GM12878 (cell line): ENCODE data around the gene MPRIP. TPM values are rescaled to one million over a fixed set of nuclear protein-coding genes. Genes with fewer than 3 reads are reported as not detected.
A peak's percentile ranks its signal among the peaks of the same experiment; 100 is the strongest.

Experiments
- ATAC-seq: fragments of 200-7000 bp; cut with Tn5 transposase; 3 replicates; pipeline ENCODE4 v1.9.1; 2020; ENCODE audit warnings: mild to moderate bottlenecking, moderate library complexity
- BruUV-seq: library from RNA; stranded (reverse); fragments of 400-500 nt; replicated peaks from 2 replicates; lab custom pipeline; 2021; lab: Mats Ljungman, UMichigan
- CTCF ChIA-PET: fragments of 300-600 bp; sonication (Branson Sonifier 250); formaldehyde crosslinking; extraction: SDS; loops from one replicate; lab custom pipeline; 2021; ENCODE audit warnings: inconsistent platforms; lab: Yijun Ruan, JAX
- POLR2A ChIA-PET: fragments of 350-600 bp; formaldehyde crosslinking; extraction: SDS; loops from one replicate; lab custom pipeline; 2021; ENCODE audit warnings: inconsistent platforms; lab: Charles Lee
- RAD21 ChIA-PET: fragments of 300-600 bp; sonication (Branson Sonifier 250); formaldehyde crosslinking; loops from one replicate; lab custom pipeline; 2023; ENCODE audit warnings: antibody characterized with exemption; ENCODE audit not compliant: unreplicated experiment; lab: Charles Lee
- SMC1A ChIA-PET: fragments of 300-600 bp; sonication (Branson Sonifier 250); formaldehyde crosslinking; loops from one replicate; lab custom pipeline; 2023; ENCODE audit not compliant: unreplicated experiment, uncharacterized antibody; lab: Charles Lee
- DNase-seq: peaks from one replicate; pipeline ENCODE4 v3.0.0-alpha.2; 2011; ENCODE audit warnings: low read depth, low spot score
- FAIRE-seq: peaks from 3 replicates; lab custom pipeline; 2011; peaks lifted over from hg19 to GRCh38; lab: Jason Lieb, UNC
- H2AFZ ChIP-seq: 2 replicates; pipeline ENCODE4 v1.6.0; 2011; ENCODE audit warnings: low read depth, low read length, control low read depth; ENCODE audit not compliant: control insufficient read depth
- H3K27ac ChIP-seq: 2 replicates; pipeline ENCODE4 v1.5.1; 2011; ENCODE audit warnings: control low read depth; ENCODE audit not compliant: control insufficient read depth, insufficient read depth
- H3K27me3 ChIP-seq, 2 experiments: replicated peaks in 1 of 2; 2 replicates each; pipeline versions ENCODE4 v1.6.0 to v1.6.1; 2011; ENCODE audit warnings: low read length in 1 of 2; ENCODE audit not compliant: control insufficient read depth in 2 of 2, insufficient read depth in 2 of 2
- H3K36me3 ChIP-seq, 2 experiments: 2 replicates each; pipeline ENCODE4 v1.5.1; 2011; ENCODE audit warnings: low read length in 1 of 2; ENCODE audit not compliant: control insufficient read depth in 2 of 2, insufficient read depth in 2 of 2
- H3K4me1 ChIP-seq: 2 replicates; pipeline ENCODE4 v1.6.1; 2011; ENCODE audit warnings: mild to moderate bottlenecking, low read length, moderate library complexity, mixed read lengths; ENCODE audit not compliant: control insufficient read depth, insufficient read depth
- H3K4me2 ChIP-seq: 2 replicates; pipeline ENCODE4 v1.6.0; 2011; ENCODE audit warnings: control low read depth; ENCODE audit not compliant: control insufficient read depth, insufficient read depth
- H3K4me3 ChIP-seq: fragments of 200-600 bp; sonication (generic); 2 replicates; pipeline ENCODE4 v1.5.1; 2016
- H3K79me2 ChIP-seq: 2 replicates; pipeline ENCODE4 v1.6.0; 2011; ENCODE audit warnings: low read length; ENCODE audit not compliant: control insufficient read depth, insufficient read depth
- H3K9ac ChIP-seq: 2 replicates; pipeline ENCODE4 v1.8.0; 2011; ENCODE audit warnings: low read length, control low read depth, mixed read lengths; ENCODE audit not compliant: control insufficient read depth, insufficient read depth
- H3K9me3 ChIP-seq: replicated peaks from 3 replicates; pipeline ENCODE4 v1.5.1; 2011; ENCODE audit warnings: mild to moderate bottlenecking, low read length; ENCODE audit not compliant: control insufficient read depth, insufficient read depth
- H4K20me1 ChIP-seq: 2 replicates; pipeline ENCODE4 v1.6.0; 2011; ENCODE audit not compliant: control insufficient read depth, insufficient read depth
- BMI1 ChIP-seq: fragments of 450-650 bp; IDR thresholded peaks from 2 replicates; pipeline ENCODE4 v1.6.1; 2016; ENCODE audit warnings: mild to moderate bottlenecking, moderate library complexity, borderline replicate concordance
- CBX5 ChIP-seq: sonication (generic); IDR thresholded peaks from 2 replicates; pipeline ENCODE4 v1.6.1; 2016; ENCODE audit warnings: low read depth, moderate library complexity, mild to moderate bottlenecking, inconsistent platforms
- CEBPB ChIP-seq, 2 experiments: fragments of 150-350 bp in 1 of 2; IDR thresholded peaks; 2 replicates each; pipeline ENCODE4 v1.6.1; 2012 to 2014; ENCODE audit warnings: low read depth in 2 of 2, low read length in 2 of 2, borderline replicate concordance in 1 of 2, inconsistent platforms in 1 of 2
- RBBP5 ChIP-seq: fragments of 200-600 bp; sonication (generic); conservative IDR thresholded peaks from 2 replicates; pipeline ENCODE4 v1.6.1; 2016
- SMAD1 ChIP-seq: fragments of 450-650 bp; IDR thresholded peaks from 2 replicates; pipeline ENCODE4 v1.6.1; 2018; ENCODE audit warnings: mild to moderate bottlenecking, low read depth; ENCODE audit not compliant: partially characterized antibody
- ZNF207 ChIP-seq: fragments of 450-650 bp; IDR thresholded peaks from 2 replicates; pipeline ENCODE4 v1.6.1; 2014; ENCODE audit warnings: antibody characterized with exemption, mild to moderate bottlenecking, borderline replicate concordance
- WGBS: methylation state at CpG from one replicate; pipeline ENCODE4 v1.1.6; 2016; ENCODE audit warnings: low lambda C conversion rate; ENCODE audit not compliant: insufficient replicate concordance, insufficient coverage; ENCODE audit errors: missing lambda C conversion rate; 5-methylcytosine and 5-hydroxymethylcytosine counted together
- in situ Hi-C: fragments of 300-500 bp; cut with MboI; formaldehyde crosslinking; loops from 9 replicates; pipeline ENCODE4 v1.14.3; 2018; ENCODE audit warnings: mixed read lengths
- intact Hi-C: fragments of 100-400 bp; cut with micrococcal nuclease; formaldehyde crosslinking; loops from one replicate; pipeline ENCODE4 v1.14.2; 2022; ENCODE audit not compliant: unreplicated experiment
- polyA plus RNA-seq, 11 experiments: library from polyadenylated mRNA; depleted of rRNA in 4 of 11; unstranded in 6 of 11; stranded (reverse) in 5 of 11; fragments of >200 nt; fragmentation: Nextera tagmentation in 4 of 11; fragmentation: Illumina TruSeq in 1 of 11; extraction: Ambion mirVana in 4 of 11; extraction: Trizol in 1 of 11; gene quantifications; 1 replicate in 1 of 11; 2 replicates in 10 of 11; pipeline versions ENCODE4 v1.2.1 to v1.2.3, GENCODE V29; 2011 to 2016; ENCODE audit warnings: inconsistent platforms in 2 of 11, missing spikeins in 2 of 11, low read depth in 1 of 11
- total RNA-seq, 4 experiments: library from RNA; depleted of rRNA in 3 of 4; stranded (reverse); fragments of >200 nt in 3 of 4; fragmentation: Illumina TruSeq in 1 of 4; extraction: Trizol in 1 of 4; gene quantifications; 2 replicates each; pipeline versions ENCODE4 v1.2.1 to v1.2.3, GENCODE V29; 2013 to 2021
- TF ChIP-seq, protein P1 (sequence below): fragments of 450-650 bp; IDR thresholded peaks from 2 replicates; pipeline ENCODE4 v1.6.1; 2017; ENCODE audit warnings: antibody characterized with exemption, mild to moderate bottlenecking, moderate library complexity

The MPRIP gene
- total and polyA plus RNA-seq, 10 of the 15 experiments (the other 5 are each of a cell fraction or from before 2014, with no cell fraction given), result 16.5 to 168 (median 71.7) TPM

DNA sequence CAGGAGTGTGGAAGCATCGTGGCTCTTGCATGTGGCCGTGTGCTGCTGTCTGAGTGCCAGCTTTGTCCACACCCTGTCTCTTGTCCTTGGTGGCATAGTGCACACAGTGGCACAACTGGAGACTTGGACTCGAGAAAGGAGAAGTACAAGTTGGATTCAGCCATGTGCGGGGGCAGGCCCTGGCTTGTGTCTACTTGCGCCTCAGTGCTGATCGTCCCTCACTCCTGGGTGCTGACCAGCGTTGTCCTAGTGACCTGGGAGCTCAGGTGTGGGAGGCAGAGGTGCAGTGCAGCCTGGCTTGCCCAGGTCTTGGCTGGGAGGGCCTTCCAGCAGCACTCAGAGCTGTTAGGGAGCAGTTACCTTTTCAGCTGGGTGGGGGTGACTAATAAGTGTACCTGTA, 20.6 kb downstream of the MPRIP start (continued):
- TF ChIP-seq BMI1 (no peak), SMAD1 (no peak), ZNF207 (no peak), RBBP5 (no peak), CBX5 (no peak)

DNA sequence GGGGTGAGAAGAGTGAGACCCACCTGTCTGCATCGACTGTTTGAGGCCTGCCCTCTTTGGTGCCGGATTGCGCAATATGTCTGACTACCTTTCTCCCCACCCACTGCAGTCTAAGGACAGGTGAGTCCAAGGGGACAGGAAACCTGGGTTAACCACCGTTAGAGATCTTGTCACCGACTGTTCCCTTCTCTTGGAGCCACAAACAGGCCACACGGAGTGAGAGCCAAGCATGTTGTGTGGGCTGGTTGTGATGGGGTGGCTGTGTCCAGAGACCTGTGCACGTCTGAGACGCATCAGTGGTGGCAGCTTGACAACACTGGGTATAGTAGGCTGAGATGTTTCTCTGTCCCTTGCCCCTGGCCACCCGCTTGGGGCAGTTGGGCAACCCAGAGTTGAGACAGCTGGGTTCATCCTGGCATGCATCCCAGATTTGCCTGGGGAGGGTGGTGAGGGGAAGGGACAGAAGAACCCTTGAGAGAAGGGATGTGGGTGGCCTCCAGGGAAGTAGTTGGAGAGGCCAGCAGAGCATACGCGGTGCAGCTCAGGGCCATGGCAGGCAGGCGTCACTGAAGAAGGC, 21.4 kb downstream of the MPRIP start:
- no peaks in the 10 kb centered on the region for H3K27me3 ChIP-seq
- H3K4me2 ChIP-seq, result no peak overlapping the region
- H3K36me3 ChIP-seq, result peaks cover 1 to 3% of the 10 kb centered on the region in 2 experiments; a peak in 3 of 4 replicates
- intact Hi-C loops, result no loop called here
- H4K20me1 ChIP-seq, result no peaks in the 10 kb centered on the region; the same call in 1 of the 2 replicates
- SMC1A ChIA-PET, result no interaction called here
- peak in 1 of 2 experiments; percentile 83; a peak in 1 of 4 replicates for TF ChIP-seq CEBPB (IDR thresholded peaks at IDR 0.05; ENCODE audit: borderline replicate concordance in 1 of 2, low read depth in 2 of 2, low read length in 2 of 2)
- TF ChIP-seq, protein P1, sequence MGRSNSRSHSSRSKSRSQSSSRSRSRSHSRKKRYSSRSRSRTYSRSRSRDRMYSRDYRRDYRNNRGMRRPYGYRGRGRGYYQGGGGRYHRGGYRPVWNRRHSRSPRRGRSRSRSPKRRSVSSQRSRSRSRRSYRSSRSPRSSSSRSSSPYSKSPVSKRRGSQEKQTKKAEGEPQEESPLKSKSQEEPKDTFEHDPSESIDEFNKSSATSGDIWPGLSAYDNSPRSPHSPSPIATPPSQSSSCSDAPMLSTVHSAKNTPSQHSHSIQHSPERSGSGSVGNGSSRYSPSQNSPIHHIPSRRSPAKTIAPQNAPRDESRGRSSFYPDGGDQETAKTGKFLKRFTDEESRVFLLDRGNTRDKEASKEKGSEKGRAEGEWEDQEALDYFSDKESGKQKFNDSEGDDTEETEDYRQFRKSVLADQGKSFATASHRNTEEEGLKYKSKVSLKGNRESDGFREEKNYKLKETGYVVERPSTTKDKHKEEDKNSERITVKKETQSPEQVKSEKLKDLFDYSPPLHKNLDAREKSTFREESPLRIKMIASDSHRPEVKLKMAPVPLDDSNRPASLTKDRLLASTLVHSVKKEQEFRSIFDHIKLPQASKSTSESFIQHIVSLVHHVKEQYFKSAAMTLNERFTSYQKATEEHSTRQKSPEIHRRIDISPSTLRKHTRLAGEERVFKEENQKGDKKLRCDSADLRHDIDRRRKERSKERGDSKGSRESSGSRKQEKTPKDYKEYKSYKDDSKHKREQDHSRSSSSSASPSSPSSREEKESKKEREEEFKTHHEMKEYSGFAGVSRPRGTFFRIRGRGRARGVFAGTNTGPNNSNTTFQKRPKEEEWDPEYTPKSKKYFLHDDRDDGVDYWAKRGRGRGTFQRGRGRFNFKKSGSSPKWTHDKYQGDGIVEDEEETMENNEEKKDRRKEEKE, result no peak
- H3K4me3 ChIP-seq, result no peak overlapping the region
- RAD21 ChIA-PET, result no interaction called here
- in situ Hi-C loops, result no loop called here
- H3K9ac ChIP-seq, result no peak overlapping the region
- H3K9me3 ChIP-seq, result no peaks in the 10 kb centered on the region
- ATAC-seq, result no peak
- POLR2A ChIA-PET, result no interaction called here
- WGBS, result 86% methylated on average over 12 of the region's 12 CpGs
- no peaks in the 10 kb centered on the region for H3K4me1 ChIP-seq
- CTCF ChIA-PET, result no interaction called here
- BruUV-seq, result no TSS peak
- no peak overlapping the region for H2AFZ ChIP-seq
- FAIRE-seq, result no peak
- no peak for DNase-seq
- H3K79me2 ChIP-seq, result peaks cover 21% of the 10 kb centered on the region
- no peak overlapping the region for H3K27ac ChIP-seq
